ENCODE data around the gene NAA40.
"Not testable (repeated sequence)": the region's sequence is repeated elsewhere in the genome, so short reads cannot be mapped to it uniquely, and the experiment has no call there.

The NAA40 gene

DNA sequence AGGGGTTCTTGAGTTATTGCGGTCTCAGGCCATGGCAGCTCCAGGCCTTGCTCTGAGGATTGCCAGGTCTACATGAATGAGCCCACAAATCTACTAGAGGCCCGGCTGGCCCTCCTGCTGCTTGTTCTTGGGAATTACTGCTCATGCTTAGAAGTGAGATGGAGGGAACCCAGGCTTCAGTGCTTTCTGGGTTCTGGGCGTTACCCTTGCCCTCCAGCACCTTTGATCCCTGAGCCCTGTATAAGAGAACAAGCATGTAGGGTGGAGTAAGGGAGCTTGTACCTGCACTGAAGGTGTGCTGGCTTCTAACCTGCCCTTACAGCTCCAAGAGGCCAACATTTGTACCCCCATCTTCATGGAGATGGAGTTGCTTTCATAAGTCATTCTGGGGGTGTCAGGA, 4.0 kb downstream of the NAA40 start:
- H3K9me3 Mint-ChIP-seq: no peaks in the 10 kb centered on the region
- peaks cover 13% of the 10 kb centered on the region for H3K36me3 Mint-ChIP-seq (ENCODE audit: low read depth)
- no peak overlapping the region for H3K27ac Mint-ChIP-seq
- H3K27me3 Mint-ChIP-seq: no peaks in the 10 kb centered on the region
- H3K4me3 Mint-ChIP-seq: no peak overlapping the region
- peaks cover 22% of the 10 kb centered on the region for H3K4me1 Mint-ChIP-seq (ENCODE audit: low read depth)

- H3K36me3 Mint-ChIP-seq (ENCODE audit: low read depth): peaks cover 13% of the 10 kb centered on the region
- H3K4me3 Mint-ChIP-seq: no peak overlapping the region
- H3K27ac Mint-ChIP-seq: no peak overlapping the region
- H3K27me3 Mint-ChIP-seq: no peaks in the 10 kb centered on the region
- peaks cover 11% of the 10 kb centered on the region for H3K4me1 Mint-ChIP-seq (ENCODE audit: low read depth)
- H3K9me3 Mint-ChIP-seq: no peaks in the 10 kb centered on the region
Measured at GRCh38 chr11:63944987-63945386, 6.2 kb downstream of the NAA40 start.

GRCh38 chr11:63945477-63946163, 6.8 kb downstream of the NAA40 start:
- Mint-ChIP-seq H3K36me3 (ENCODE audit: low read depth) (peaks cover 11% of the 10 kb centered on the region), H3K27me3 (no peaks in the 10 kb centered on the region), H3K4me3 (no peak overlapping the region), H3K9me3 (no peaks in the 10 kb centered on the region), H3K4me1 (ENCODE audit: low read depth) (peaks cover 6% of the 10 kb centered on the region), H3K27ac (no peak overlapping the region)

DNA sequence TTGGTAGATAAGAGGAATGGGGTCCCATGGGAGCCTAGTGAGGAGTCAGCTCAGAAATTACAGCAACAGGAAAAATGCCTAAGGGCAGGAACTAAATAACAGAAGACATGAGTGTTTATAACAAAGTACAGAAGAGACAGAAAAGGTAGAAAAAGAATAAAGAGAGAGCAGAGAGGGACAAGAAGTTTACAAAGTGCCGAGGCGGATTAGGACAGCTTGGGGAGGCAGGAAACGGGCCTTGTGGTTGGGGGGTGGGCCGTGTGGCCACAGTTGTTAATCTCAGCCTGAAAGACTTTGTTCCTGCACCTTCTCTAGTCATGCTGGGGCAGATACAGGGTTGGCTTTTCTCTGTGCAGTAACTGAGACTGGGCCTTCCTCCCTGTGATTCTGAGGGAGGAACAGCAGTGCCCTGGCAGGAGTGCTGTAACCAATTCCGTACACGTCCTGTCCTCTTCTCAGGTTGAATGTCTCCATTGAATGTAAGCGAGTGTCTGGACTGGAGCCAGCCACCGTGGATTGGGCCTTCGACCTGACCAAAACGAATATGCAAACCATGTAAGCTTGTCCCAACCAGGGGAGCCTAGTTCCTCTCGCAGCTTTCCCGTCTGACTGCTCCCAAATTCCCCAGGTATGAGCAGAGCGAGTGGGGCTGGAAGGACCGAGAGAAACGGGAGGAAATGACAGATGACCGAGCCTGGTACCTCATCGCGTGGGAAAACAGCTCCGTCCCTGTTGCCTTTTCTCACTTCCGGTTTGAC, 13.2 kb downstream of the NAA40 start:
- Mint-ChIP-seq H3K9me3 (no peaks in the 10 kb centered on the region), H3K4me3 (peak overlapping the region; percentile 1), H3K4me1 (ENCODE audit: low read depth) (peaks cover 22% of the 10 kb centered on the region), H3K27me3 (no peaks in the 10 kb centered on the region), H3K36me3 (ENCODE audit: low read depth) (peaks cover 37% of the 10 kb centered on the region), H3K27ac (peak overlapping the region; percentile 69)

DNA sequence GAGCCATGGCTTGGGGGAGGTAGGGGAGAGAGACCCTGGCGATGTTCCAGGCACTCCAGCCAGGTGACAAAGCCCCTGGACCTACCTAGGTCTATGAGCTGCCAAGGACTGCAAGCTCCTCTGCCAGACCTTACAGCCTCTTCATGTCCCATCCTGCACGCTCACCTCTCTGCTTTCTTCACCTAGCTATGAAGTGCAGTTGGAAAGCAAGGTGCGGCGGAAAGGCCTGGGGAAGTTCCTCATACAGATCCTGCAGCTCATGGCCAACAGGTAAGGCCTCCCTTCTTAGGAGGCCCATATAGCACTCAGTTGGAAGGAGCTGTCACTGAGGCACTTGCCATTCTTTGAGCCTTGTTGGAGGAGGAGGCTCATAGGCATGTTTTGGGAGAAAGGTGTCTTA, 13.8 kb downstream of the NAA40 start:
- Mint-ChIP-seq H3K9me3 (no peaks in the 10 kb centered on the region), H3K27me3 (no peaks in the 10 kb centered on the region), H3K27ac (no peak overlapping the region), H3K4me3 (no peak overlapping the region), H3K4me1 (ENCODE audit: low read depth) (peaks cover 22% of the 10 kb centered on the region), H3K36me3 (ENCODE audit: low read depth) (peaks cover 32% of the 10 kb centered on the region)

GRCh38 chr11:63958008-63958407, 19.2 kb downstream of the NAA40 start:
- Mint-ChIP-seq H3K4me3 (no peak overlapping the region), H3K4me1 (ENCODE audit: low read depth) (peaks cover 13% of the 10 kb centered on the region), H3K27ac (no peak overlapping the region), H3K27me3 (no peaks in the 10 kb centered on the region), H3K9me3 (no peaks in the 10 kb centered on the region), H3K36me3 (ENCODE audit: low read depth) (peaks cover 22% of the 10 kb centered on the region)

- Mint-ChIP-seq H3K27me3 (no peaks in the 10 kb centered on the region), H3K4me1 (ENCODE audit: low read depth) (peaks cover 13% of the 10 kb centered on the region), H3K9me3 (no peaks in the 10 kb centered on the region), H3K4me3 (no peak overlapping the region), H3K36me3 (ENCODE audit: low read depth) (no peaks in the 10 kb centered on the region), H3K27ac (no peak overlapping the region)
Measured at GRCh38 chr11:63961608-63962412, 23.0 kb downstream of the NAA40 start.

GRCh38 chr11:63963895-63964294, 25.1 kb downstream of the NAA40 start:
- not testable (repeated sequence) for H3K4me3 Mint-ChIP-seq; H3K9me3 Mint-ChIP-seq; H3K27ac Mint-ChIP-seq; H3K36me3 Mint-ChIP-seq (ENCODE audit: low read depth); H3K27me3 Mint-ChIP-seq
- H3K4me1 Mint-ChIP-seq (ENCODE audit: low read depth): peaks cover 13% of the 10 kb centered on the region

DNA sequence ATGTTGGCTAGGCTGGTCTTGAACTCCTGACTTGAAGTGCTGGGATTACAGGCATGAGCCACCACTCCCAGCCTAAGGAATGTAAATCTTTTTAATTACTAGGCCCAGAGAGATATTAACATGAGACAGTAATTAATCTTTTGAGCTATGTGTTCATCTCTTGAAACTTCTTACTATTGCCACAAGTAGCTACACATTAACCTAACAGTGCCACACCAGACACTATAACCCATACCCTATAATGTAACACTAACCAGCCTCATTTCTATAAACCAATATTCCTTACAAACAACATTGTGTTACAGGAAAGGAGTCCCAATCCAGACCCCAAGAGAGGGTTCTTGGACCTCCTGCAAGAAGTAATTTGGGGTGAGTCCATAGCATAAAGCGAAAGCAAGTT, 27.6 kb downstream of the NAA40 start:
- Mint-ChIP-seq H3K4me3 (no peak overlapping the region), H3K4me1 (ENCODE audit: low read depth) (peaks cover 4% of the 10 kb centered on the region), H3K36me3 (ENCODE audit: low read depth) (no peaks in the 10 kb centered on the region), H3K27me3 (no peaks in the 10 kb centered on the region), H3K9me3 (no peaks in the 10 kb centered on the region), H3K27ac (no peak overlapping the region)

DNA sequence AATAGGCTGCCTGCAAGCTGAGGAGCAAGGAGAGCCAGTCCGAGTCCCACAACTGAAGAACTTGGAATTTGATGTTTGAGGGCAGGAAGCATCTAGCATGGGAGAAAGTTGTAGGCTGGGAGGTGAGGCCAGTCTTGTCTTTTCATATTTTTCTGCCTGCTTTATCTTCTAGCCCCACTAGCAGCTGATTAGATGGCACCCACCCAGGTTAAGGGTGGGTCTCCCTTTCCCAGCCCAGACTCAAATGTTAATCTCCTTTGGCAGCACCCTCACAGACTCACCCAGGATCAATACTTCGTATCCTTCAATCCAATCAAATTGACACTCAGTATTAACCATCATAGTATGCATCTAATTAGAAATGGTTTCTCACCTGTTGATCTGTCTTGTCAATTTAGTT, 30.7 kb downstream of the NAA40 start:
- Mint-ChIP-seq H3K27me3 (no peaks in the 10 kb centered on the region), H3K4me1 (ENCODE audit: low read depth) (peaks cover 8% of the 10 kb centered on the region), H3K27ac (no peak overlapping the region), H3K9me3 (no peaks in the 10 kb centered on the region), H3K36me3 (ENCODE audit: low read depth) (peaks cover 1% of the 10 kb centered on the region), H3K4me3 (no peak overlapping the region)

- Mint-ChIP-seq H3K36me3 (ENCODE audit: low read depth) (peaks cover 7% of the 10 kb centered on the region), H3K27ac (no peak overlapping the region), H3K9me3 (no peaks in the 10 kb centered on the region), H3K4me1 (ENCODE audit: low read depth) (peaks cover 10% of the 10 kb centered on the region), H3K27me3 (no peaks in the 10 kb centered on the region), H3K4me3 (no peak overlapping the region)
Measured at GRCh38 chr11:63970902-63971301, 32.1 kb downstream of the NAA40 start.

DNA sequence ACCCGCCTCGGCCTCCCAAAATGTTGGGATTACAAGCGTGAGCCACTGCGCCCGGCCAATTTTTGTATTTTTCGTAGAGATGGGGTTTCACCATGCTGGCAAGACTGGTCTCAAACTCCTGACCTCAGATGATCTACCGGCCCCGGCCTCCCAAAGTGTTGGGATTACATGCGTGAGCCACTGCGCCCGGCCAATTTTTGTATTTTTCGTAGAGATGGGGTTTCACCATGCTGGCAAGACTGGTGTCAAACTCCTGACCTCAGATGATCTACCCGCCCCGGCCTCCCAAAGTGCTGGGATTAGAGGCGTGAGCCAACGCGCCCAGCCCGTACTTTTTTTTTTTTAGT, 35.1 kb downstream of the NAA40 start:
- not testable (repeated sequence) for H3K9me3 Mint-ChIP-seq, H3K27me3 Mint-ChIP-seq
- Mint-ChIP-seq H3K36me3 (ENCODE audit: low read depth) (peaks cover 22% of the 10 kb centered on the region), H3K4me3 (peak overlapping the region; percentile 100), H3K27ac (peak overlapping the region; percentile 80), H3K4me1 (ENCODE audit: low read depth) (peaks cover 25% of the 10 kb centered on the region)

DNA sequence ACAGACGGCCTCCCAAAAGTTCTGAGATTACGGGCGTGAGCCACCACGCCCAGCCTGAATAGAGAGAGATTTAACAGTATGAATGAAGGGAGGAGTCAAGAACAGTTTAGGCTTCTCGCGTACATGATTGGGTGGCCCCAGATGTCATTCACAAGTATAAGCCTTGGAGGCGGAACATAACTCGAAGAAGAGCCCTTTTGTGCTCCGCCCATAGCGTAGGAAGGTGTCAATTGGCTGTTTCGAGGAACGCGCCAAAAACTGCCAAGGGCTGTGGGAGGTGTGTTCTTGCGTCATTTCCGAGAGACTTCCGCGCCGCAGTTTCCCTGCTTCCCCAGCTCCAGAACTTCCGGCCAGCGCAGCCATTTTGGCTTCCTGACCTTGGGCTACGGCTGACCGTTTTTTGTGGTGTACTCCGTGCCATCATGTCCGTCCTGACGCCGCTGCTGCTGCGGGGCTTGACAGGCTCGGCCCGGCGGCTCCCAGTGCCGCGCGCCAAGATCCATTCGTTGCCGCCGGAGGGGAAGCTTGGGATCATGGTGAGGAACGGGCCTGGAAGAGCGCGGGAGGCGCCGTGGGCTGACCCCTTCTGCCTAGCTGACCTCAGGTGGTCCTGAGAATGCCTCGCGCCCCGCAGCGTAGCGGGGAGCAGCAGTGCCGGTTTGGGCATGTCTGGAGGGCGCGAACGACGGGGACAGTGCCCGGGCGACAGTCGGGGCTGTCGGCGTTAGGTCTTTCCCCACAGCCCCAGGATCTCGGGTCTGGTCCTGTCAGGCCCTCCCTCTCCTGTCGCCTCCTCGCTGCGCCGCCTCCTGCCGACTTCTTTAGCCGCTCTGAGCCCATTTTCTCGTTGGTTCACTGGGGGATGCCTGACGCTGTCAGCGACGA, 35.7 kb downstream of the NAA40 start, which contains the start of gene COX8A:
TSS of gene COX8A (plus strand) at position 362 of the 885 bp plus-strand sequence. CDS start at position 423, 61 bp downstream.
- Mint-ChIP-seq H3K36me3 (ENCODE audit: low read depth) (peaks cover 23% of the 10 kb centered on the region), H3K27ac (peak within 1 kb of the TSS; percentile 99), H3K4me3 (peak within 1 kb of the TSS; percentile 100), H3K4me1 (ENCODE audit: low read depth) (peaks cover 25% of the 10 kb centered on the region), H3K27me3 (no peaks in the 10 kb centered on the region), H3K9me3 (no peaks in the 10 kb centered on the region)

DNA sequence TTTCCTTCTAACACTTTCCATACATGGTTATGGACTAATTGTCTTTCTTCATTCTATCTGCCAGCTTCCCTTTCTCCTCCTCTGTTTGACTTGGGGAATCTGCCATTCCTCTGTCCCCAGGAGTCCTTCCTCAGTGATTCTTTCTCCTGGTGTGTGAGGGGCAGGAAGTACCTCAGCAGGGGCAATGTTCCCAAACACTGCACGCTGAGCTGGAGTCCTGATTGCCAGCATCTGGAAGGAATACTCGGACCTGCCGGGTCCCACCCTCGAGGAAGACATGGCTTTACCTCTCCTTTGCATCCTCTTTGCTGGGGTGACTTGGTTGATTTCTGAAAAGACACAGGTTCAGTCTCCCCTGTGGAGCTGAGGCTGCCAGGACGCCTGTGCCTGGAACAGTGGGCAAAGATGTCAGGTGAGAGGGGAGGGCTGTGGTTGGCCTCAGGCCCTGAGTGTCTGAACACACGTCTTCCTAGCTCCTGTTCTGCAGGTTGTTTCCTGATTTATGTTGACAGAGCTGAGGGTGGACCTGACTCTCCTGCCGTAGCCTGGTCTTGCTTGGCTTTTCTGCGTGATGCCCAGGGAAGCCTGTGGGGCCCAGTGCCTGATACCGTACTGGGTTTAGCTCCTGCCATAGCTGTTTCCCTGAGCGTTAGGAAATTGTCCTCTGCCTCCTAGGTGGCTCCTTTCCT, 39.9 kb downstream of the NAA40 start:
- Mint-ChIP-seq H3K4me3 (no peak overlapping the region), H3K36me3 (ENCODE audit: low read depth) (peaks cover 23% of the 10 kb centered on the region), H3K27ac (peak overlapping the region; percentile 7), H3K9me3 (no peaks in the 10 kb centered on the region), H3K4me1 (ENCODE audit: low read depth) (peaks cover 21% of the 10 kb centered on the region), H3K27me3 (no peaks in the 10 kb centered on the region)
